HUES6 (cell line): ENCODE data around the gene SLC16A6.
"Not testable (repeated sequence)": the region's sequence is repeated elsewhere in the genome, so short reads cannot be mapped to it uniquely, and the experiment has no call there.

Experiments
- H3K27ac ChIP-seq: 2 replicates; pipeline ENCODE4 v1.7.0; 2013; ENCODE audit warnings: low read depth, mild to moderate bottlenecking, low read length, inconsistent platforms
- H3K27me3 ChIP-seq: 2 replicates; pipeline ENCODE4 v1.6.1; 2013; ENCODE audit warnings: low read length; ENCODE audit not compliant: control insufficient read depth, insufficient read depth
- H3K36me3 ChIP-seq: 2 replicates; pipeline ENCODE4 v1.6.1; 2013; ENCODE audit warnings: low read length; ENCODE audit not compliant: control insufficient read depth, insufficient read depth
- H3K4me1 ChIP-seq: 2 replicates; pipeline ENCODE4 v1.6.1; 2013; ENCODE audit warnings: low read length; ENCODE audit not compliant: control insufficient read depth, insufficient read depth
- H3K4me3 ChIP-seq: 2 replicates; pipeline ENCODE4 v1.5.1; 2013; ENCODE audit warnings: low read depth, low read length
- H3K9ac ChIP-seq: one replicate; pipeline ENCODE4 v1.6.1; 2013; ENCODE audit warnings: mild to moderate bottlenecking, low read length
- H3K9me3 ChIP-seq: 2 replicates; pipeline ENCODE4 v1.6.1; 2013; ENCODE audit warnings: low read depth, low read length; ENCODE audit not compliant: control insufficient read depth, insufficient read depth

Gene SLC16A6

GRCh38 chr17:68290955-68291835, at the start of gene SLC16A6, which contains the start of gene ARSG:
SLC16A6 (minus strand) TSS chr17:68291127; CDS start chr17:68278320, 12,807 bp downstream.
ARSG (plus strand) TSS chr17:68291495; CDS start chr17:68307494, 15,999 bp downstream.
- H3K4me1 ChIP-seq: peaks cover 44% of the 10 kb centered on the region
- H3K4me3 ChIP-seq: peak within 1 kb of the TSS; percentile 70
- H3K9ac ChIP-seq: peak within 1 kb of the TSS; percentile 77
- H3K27ac ChIP-seq: peak within 1 kb of the TSS; percentile 42; the same call in 1 of the 2 replicates
- H3K27me3 ChIP-seq: peaks cover 57% of the 10 kb centered on the region
- no peaks in the 10 kb centered on the region for H3K9me3 ChIP-seq
- no peaks in the 10 kb centered on the region for H3K36me3 ChIP-seq

GRCh38 chr17:68334393-68334792, 43.5 kb upstream of the SLC16A6 start:
- no peak overlapping the region for H3K9ac ChIP-seq
- no peaks in the 10 kb centered on the region for H3K4me1 ChIP-seq
- no peak overlapping the region for H3K27ac ChIP-seq
- H3K27me3 ChIP-seq: no peaks in the 10 kb centered on the region
- H3K9me3 ChIP-seq: peaks cover 31% of the 10 kb centered on the region
- H3K4me3 ChIP-seq: no peak overlapping the region
- no peaks in the 10 kb centered on the region for H3K36me3 ChIP-seq

GRCh38 chr17:68331932-68332331, 41.0 kb upstream of the SLC16A6 start:
- H3K4me1 ChIP-seq, H3K27me3 ChIP-seq, H3K9ac ChIP-seq, H3K27ac ChIP-seq, H3K4me3 ChIP-seq, H3K36me3 ChIP-seq: not testable (repeated sequence)
- H3K9me3 ChIP-seq: peaks cover 32% of the 10 kb centered on the region

- Histone ChIP-seq H3K36me3 (no peaks in the 10 kb centered on the region), H3K9ac (no peak overlapping the region), H3K27ac (no peak overlapping the region), H3K4me1 (no peaks in the 10 kb centered on the region), H3K9me3 (peaks cover 33% of the 10 kb centered on the region), H3K27me3 (no peaks in the 10 kb centered on the region), H3K4me3 (no peak overlapping the region)
Measured at GRCh38 chr17:68329331-68329730, 38.4 kb upstream of the SLC16A6 start.

- H3K9ac ChIP-seq: no peak overlapping the region
- H3K36me3 ChIP-seq: no peaks in the 10 kb centered on the region
- no peaks in the 10 kb centered on the region for H3K27me3 ChIP-seq
- H3K4me3 ChIP-seq: no peak overlapping the region
- no peak overlapping the region for H3K27ac ChIP-seq
- peaks cover 29% of the 10 kb centered on the region for H3K9me3 ChIP-seq
- no peaks in the 10 kb centered on the region for H3K4me1 ChIP-seq
Measured at GRCh38 chr17:68328676-68329075, 37.7 kb upstream of the SLC16A6 start.

GRCh38 chr17:68327823-68328557, 37.1 kb upstream of the SLC16A6 start:
- no peak overlapping the region for H3K27ac ChIP-seq
- H3K9ac ChIP-seq: no peak overlapping the region
- no peak overlapping the region for H3K4me3 ChIP-seq
- no peaks in the 10 kb centered on the region for H3K4me1 ChIP-seq
- H3K9me3 ChIP-seq: peaks cover 28% of the 10 kb centered on the region
- no peaks in the 10 kb centered on the region for H3K27me3 ChIP-seq
- no peaks in the 10 kb centered on the region for H3K36me3 ChIP-seq

- Histone ChIP-seq H3K27ac (no peak overlapping the region), H3K4me3 (no peak overlapping the region), H3K4me1 (no peaks in the 10 kb centered on the region; the same call in 1 of the 2 replicates), H3K36me3 (no peaks in the 10 kb centered on the region), H3K9ac (no peak overlapping the region), H3K9me3 (peaks cover 20% of the 10 kb centered on the region), H3K27me3 (no peaks in the 10 kb centered on the region)
Measured at GRCh38 chr17:68326681-68327080, 35.8 kb upstream of the SLC16A6 start.

- no peaks in the 10 kb centered on the region for H3K27me3 ChIP-seq
- no peak overlapping the region for H3K9ac ChIP-seq
- peaks cover 14% of the 10 kb centered on the region for H3K9me3 ChIP-seq
- no peak overlapping the region for H3K4me3 ChIP-seq
- no peak overlapping the region for H3K27ac ChIP-seq
- no peaks in the 10 kb centered on the region; the same call in 1 of the 2 replicates for H3K4me1 ChIP-seq
- H3K36me3 ChIP-seq: no peaks in the 10 kb centered on the region
Measured at GRCh38 chr17:68325961-68326360, 35.0 kb upstream of the SLC16A6 start.

GRCh38 chr17:68324654-68325336, 33.9 kb upstream of the SLC16A6 start:
- H3K4me1 ChIP-seq: no peaks in the 10 kb centered on the region; the same call in 1 of the 2 replicates

GRCh38 chr17:68324114-68324513, 33.2 kb upstream of the SLC16A6 start:
- Histone ChIP-seq H3K9me3 (peaks cover 5% of the 10 kb centered on the region; the same call in 1 of the 2 replicates), H3K27me3 (no peaks in the 10 kb centered on the region), H3K4me3 (no peak overlapping the region), H3K4me1 (no peaks in the 10 kb centered on the region; the same call in 1 of the 2 replicates), H3K9ac (no peak overlapping the region), H3K36me3 (no peaks in the 10 kb centered on the region), H3K27ac (no peak overlapping the region)

More at GRCh38 chr17:68324654-68325336, 33.9 kb upstream of the SLC16A6 start:
- Histone ChIP-seq H3K4me3 (no peak overlapping the region), H3K9me3 (peaks cover 7% of the 10 kb centered on the region; the same call in 1 of the 2 replicates), H3K9ac (no peak overlapping the region), H3K27me3 (no peaks in the 10 kb centered on the region), H3K36me3 (no peaks in the 10 kb centered on the region), H3K27ac (no peak overlapping the region)
